Activated naive CD8-positive, alpha-beta T cell treated with anti-CD3 and anti-CD28 coated beads, Interleukin-2, amount 10 ng/mL, durations not matched to agents 7 days and 5 days (primary cell): ENCODE data around the gene ZNF772. TPM values are rescaled to one million over a fixed set of nuclear protein-coding genes. Genes with fewer than 3 reads are reported as not detected.

ENCODE experiments used
- total RNA-seq, 2 experiments: library from RNA; stranded (reverse); gene quantifications; one replicate each; pipeline ENCODE4 v1.2.3, GENCODE V29; 2021

Gene ZNF772
- total RNA-seq, 2 experiments from 2014 or later: 13.7 to 13.8 TPM

Other genes starting within 250 kb of the ZNF772 start
- gene AURKC, start 246.5 kb downstream of the ZNF772 start, total RNA-seq: 1 to 10 TPM; 1.5 to 2.4 TPM
- 10 to 100 TPM; 14.7 to 15.2 TPM for gene ZNF805, start 236.9 kb downstream of the ZNF772 start, total RNA-seq
- 10 to 100 TPM; 58.2 to 67.1 TPM for gene ZNF460, start 197.1 kb downstream of the ZNF772 start, total RNA-seq
- 10 to 100 TPM; 11.8 to 12.5 TPM for gene ZNF543, start 157.1 kb downstream of the ZNF772 start, total RNA-seq
- gene ZNF304, start 126.3 kb downstream of the ZNF772 start, total RNA-seq: 10 to 100 TPM; 15.3 to 15.4 TPM
- gene TRAPPC2B, start 114.0 kb downstream of the ZNF772 start, total RNA-seq: 10 to 100 TPM; 13.2 to 13.6 TPM
- gene ZNF547, start 114.0 kb downstream of the ZNF772 start, total RNA-seq: 1 to 10 TPM; 6.7 to 7.8 TPM
- 10 to 100 TPM; 50.2 to 55.0 TPM for gene ZNF548, start 87.7 kb downstream of the ZNF772 start, total RNA-seq
- 10 to 100 TPM; 19.0 to 24.9 TPM for gene ZNF17, start 66.4 kb downstream of the ZNF772 start, total RNA-seq
- gene ZNF749, start 42.2 kb downstream of the ZNF772 start, total RNA-seq: 10 to 100 TPM; 14.7 to 17.9 TPM
- under 1 TPM; 0.68 to 0.80 TPM for gene VN1R1, start 20.4 kb downstream of the ZNF772 start, total RNA-seq
- gene ZNF419, start 10.2 kb upstream of the ZNF772 start, total RNA-seq: 10 to 100 TPM; 19.3 to 21.1 TPM
- gene ZNF773, start 22.4 kb upstream of the ZNF772 start, total RNA-seq: 10 to 100 TPM; 15.7 to 15.9 TPM
- gene ZNF549, start 49.8 kb upstream of the ZNF772 start, total RNA-seq: 10 to 100 TPM; 13.6 to 13.8 TPM
- gene ZNF550, start 82.3 kb upstream of the ZNF772 start, total RNA-seq: 10 to 100 TPM; 27.7 to 27.9 TPM
- 10 to 100 TPM in 1 of 2 experiments, 1 to 10 TPM in 1; 10.0 to 10.5 TPM for gene ZNF416, start 101.3 kb upstream of the ZNF772 start, total RNA-seq
- 10 to 100 TPM; 17.9 TPM for gene ZIK1, start 106.6 kb upstream of the ZNF772 start, total RNA-seq
- 10 to 100 TPM; 14.0 to 14.2 TPM for gene ZNF530, start 122.3 kb upstream of the ZNF772 start, total RNA-seq
- 10 to 100 TPM; 29.7 to 34.3 TPM for gene ZNF134, start 136.7 kb upstream of the ZNF772 start, total RNA-seq
- 10 to 100 TPM; 30.6 to 33.6 TPM for gene ZNF211, start 155.6 kb upstream of the ZNF772 start, total RNA-seq
- gene ZSCAN4, start 191.4 kb upstream of the ZNF772 start, total RNA-seq: not detected
- gene ZNF551, start 204.4 kb upstream of the ZNF772 start, total RNA-seq: 10 to 100 TPM; 18.1 to 21.3 TPM
- 10 to 100 TPM; 14.9 to 17.3 TPM for gene ZNF154, start 231.6 kb upstream of the ZNF772 start, total RNA-seq